ENCODE measurements around the gene CCR6. TPM values are rescaled to one million over a fixed set of nuclear protein-coding genes. Genes with fewer than 3 reads are reported as not detected.

The CCR6 gene
- total RNA-seq, 4 donors from 2014 or later, result not detected

DNA sequence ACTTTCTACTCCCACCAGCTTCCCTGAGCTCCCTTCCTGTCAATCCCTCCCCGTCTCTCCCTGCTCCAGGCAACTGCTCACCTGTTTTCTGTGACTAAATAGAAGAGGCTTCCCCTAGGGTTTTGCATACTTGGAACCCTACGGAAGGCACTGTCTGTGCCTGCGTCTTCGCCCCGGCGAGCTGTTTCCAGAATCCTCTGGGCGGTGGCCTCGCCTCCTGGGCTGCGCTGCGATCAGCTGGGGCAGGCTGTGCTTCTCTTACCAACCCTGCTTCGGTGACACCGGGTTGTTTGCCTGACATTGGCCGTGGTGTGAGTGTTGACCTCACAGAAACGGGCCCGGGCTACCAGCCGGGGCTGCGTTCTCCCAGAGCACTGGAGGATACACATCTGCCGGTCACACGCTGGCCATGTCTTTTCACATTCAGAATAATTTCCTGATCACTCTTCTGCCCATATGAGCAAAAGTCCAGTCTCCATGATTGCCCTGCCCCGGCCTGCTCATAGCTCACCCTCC, 29.4 kb upstream of the CCR6 start:
- in situ Hi-C loops (cut with MboI; ENCODE audit: low sequenced_read_pairs in 4 of 4), result no loop called here

DNA sequence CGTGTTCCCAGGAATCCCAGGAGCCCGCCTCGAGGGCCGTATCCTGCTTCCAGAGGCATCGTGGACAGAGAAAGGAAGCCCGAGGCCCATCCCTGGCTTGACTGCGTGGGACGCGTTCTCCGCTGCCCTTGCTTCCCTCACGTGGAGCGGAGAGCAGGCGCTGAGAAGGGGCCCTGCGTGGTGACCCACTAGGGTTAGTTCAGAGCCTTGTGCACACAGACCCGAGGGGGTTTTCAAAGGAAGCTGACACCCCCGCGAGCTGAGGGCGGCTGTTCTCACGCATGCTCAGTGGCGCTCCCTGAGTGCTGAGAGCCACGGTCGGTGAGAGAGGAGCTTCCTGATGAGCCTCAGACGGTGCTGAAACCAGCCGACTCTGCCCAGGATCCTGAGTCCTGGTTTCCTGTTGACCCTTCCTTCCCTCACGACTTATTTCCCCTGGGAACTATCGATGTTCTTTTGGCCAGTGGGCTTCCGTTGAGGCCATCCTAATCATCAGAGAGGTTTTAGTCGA, 28.9 kb upstream of the CCR6 start:
- TF ChIP-seq POLR2A (IDR thresholded peaks at IDR 0.05), result no peak
- TF ChIP-seq, protein P1, sequence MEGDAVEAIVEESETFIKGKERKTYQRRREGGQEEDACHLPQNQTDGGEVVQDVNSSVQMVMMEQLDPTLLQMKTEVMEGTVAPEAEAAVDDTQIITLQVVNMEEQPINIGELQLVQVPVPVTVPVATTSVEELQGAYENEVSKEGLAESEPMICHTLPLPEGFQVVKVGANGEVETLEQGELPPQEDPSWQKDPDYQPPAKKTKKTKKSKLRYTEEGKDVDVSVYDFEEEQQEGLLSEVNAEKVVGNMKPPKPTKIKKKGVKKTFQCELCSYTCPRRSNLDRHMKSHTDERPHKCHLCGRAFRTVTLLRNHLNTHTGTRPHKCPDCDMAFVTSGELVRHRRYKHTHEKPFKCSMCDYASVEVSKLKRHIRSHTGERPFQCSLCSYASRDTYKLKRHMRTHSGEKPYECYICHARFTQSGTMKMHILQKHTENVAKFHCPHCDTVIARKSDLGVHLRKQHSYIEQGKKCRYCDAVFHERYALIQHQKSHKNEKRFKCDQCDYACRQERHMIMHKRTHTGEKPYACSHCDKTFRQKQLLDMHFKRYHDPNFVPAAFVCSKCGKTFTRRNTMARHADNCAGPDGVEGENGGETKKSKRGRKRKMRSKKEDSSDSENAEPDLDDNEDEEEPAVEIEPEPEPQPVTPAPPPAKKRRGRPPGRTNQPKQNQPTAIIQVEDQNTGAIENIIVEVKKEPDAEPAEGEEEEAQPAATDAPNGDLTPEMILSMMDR (IDR thresholded peaks at IDR 0.05 in 4 of 5, conservative IDR thresholded peaks at IDR 0.05 in 1 of 5), result no peak
- Histone ChIP-seq H3K27ac (no peak overlapping the region), H3K36me3 (no peaks in the 10 kb centered on the region), H3K4me3 (peak overlapping the region in 3 of 4 donors; percentile 4 to 20 (median 16)), H3K4me1 (no peaks in the 10 kb centered on the region), H3K27me3 (no peaks in the 10 kb centered on the region), H3K9me3 (no peaks in the 10 kb centered on the region)
- ATAC-seq (peak in 1 of 2 donors; percentile 26), DNase-seq (no peak)
- in situ Hi-C loops (cut with MboI; ENCODE audit: low sequenced_read_pairs in 4 of 4) (no loop called here), intact Hi-C loops (cut with DNase I; ENCODE audit: low total_unique reads) (no loop called here)

More for the DNA sequence above, 29.4 kb upstream of the CCR6 start:
- Histone ChIP-seq H3K27me3 (no peaks in the 10 kb centered on the region), H3K4me3 (peak overlapping the region in 1 of 4 donors; percentile 20), H3K4me1 (no peaks in the 10 kb centered on the region), H3K9me3 (no peaks in the 10 kb centered on the region), H3K36me3 (no peaks in the 10 kb centered on the region), H3K27ac (no peak overlapping the region)
- intact Hi-C loops (cut with DNase I; ENCODE audit: low total_unique reads), result no loop called here
- no peak for TF ChIP-seq POLR2A (IDR thresholded peaks at IDR 0.05)
- TF ChIP-seq, protein P1 (IDR thresholded peaks at IDR 0.05 in 4 of 5, conservative IDR thresholded peaks at IDR 0.05 in 1 of 5), result no peak
- no peak for ATAC-seq
- DNase-seq, result no peak

DNA sequence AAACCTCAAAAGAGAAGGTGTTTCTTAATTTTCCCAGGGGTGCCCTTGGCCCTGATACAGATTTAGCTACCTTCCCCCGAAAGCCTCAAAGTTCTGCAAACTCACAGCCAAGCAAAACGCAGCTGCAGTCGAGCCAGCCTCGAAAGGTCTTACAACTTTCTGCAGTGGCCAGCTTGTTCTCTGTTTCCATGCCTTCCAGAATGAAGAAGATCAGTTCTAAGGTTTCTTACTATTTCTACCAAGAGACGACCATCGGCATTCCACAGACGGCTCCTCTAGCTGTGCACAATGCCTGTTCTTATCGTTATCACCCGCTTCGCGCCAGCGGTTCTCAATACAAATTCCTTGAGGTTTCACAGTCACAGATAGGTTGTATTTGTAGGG, 28.5 kb upstream of the CCR6 start:
- in situ Hi-C loops (cut with MboI; ENCODE audit: low sequenced_read_pairs in 4 of 4), result no loop called here
- peak overlapping the region in 2 of 4 donors; percentile 4 to 16 for H3K4me3 ChIP-seq
- no peaks in the 10 kb centered on the region for H3K9me3 ChIP-seq
- H3K27ac ChIP-seq, result no peak overlapping the region
- intact Hi-C loops (cut with DNase I; ENCODE audit: low total_unique reads), result no loop called here
- no peak for TF ChIP-seq POLR2A (IDR thresholded peaks at IDR 0.05)
- TF ChIP-seq, protein P1 (IDR thresholded peaks at IDR 0.05 in 4 of 5, conservative IDR thresholded peaks at IDR 0.05 in 1 of 5), result no peak
- ATAC-seq (no peak), DNase-seq (no peak)
- no peaks in the 10 kb centered on the region for H3K27me3 ChIP-seq
- no peaks in the 10 kb centered on the region for H3K4me1 ChIP-seq
- no peaks in the 10 kb centered on the region for H3K36me3 ChIP-seq

DNA sequence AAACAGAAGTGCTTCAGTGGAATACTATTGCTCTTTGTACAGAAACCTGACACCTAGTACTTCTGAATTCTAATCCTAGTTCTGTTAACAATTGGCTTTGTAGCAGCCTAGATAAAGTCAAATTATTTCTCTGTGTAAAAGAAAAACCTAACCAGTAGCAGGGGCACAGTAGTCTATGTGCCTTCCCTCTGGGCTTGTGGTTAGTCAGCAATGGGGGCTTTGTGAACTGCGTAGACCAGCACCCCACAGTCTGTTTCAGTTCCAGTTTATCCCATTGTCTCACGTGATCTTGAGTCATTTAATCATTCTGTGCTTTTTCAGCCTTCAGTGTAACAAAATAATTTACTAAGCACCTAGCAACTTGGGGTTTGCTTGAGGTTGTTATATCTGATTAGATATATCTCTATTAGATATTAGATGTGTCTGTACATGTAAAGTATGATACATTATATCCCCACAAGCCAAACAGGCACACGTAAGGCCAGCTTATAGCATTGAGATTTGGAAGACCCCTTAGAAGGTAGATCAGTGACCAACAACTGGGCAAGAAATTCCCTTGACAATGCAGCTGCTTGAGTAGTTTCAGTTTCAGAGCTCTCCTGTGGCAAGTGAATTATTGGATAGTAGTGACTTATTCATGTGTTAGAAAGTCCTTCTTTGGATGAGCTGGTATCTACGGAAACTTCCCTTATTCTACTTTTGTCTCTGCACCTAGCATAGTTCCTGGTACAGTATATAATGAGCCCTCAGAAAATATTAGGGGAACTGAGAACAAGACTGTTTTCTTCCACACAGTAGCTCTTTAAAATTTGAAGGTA, 27.9 kb upstream of the CCR6 start:
- H3K4me1 ChIP-seq, result no peaks in the 10 kb centered on the region
- H3K36me3 ChIP-seq, result no peaks in the 10 kb centered on the region
- H3K4me3 ChIP-seq, result no peak overlapping the region
- TF ChIP-seq POLR2A (IDR thresholded peaks at IDR 0.05), result no peak
- TF ChIP-seq, protein P1 (IDR thresholded peaks at IDR 0.05 in 4 of 5, conservative IDR thresholded peaks at IDR 0.05 in 1 of 5), result no peak
- no peak overlapping the region for H3K27ac ChIP-seq
- no peaks in the 10 kb centered on the region for H3K9me3 ChIP-seq
- intact Hi-C loops (cut with DNase I; ENCODE audit: low total_unique reads), result no loop called here
- no peak for DNase-seq
- H3K27me3 ChIP-seq, result no peaks in the 10 kb centered on the region
- ATAC-seq, result no peak
- in situ Hi-C loops (cut with MboI; ENCODE audit: low sequenced_read_pairs in 4 of 4), result no loop called here

Data from gastrocnemius medialis (tissue), 4 donors.